HL-60/S4 treated with phorbol 12-myristate 13-acetate at 8.2 ng/mL for 4 days and 3 days (cell line): ENCODE measurements around the gene HLA-DMB.

Source experiments
- in situ Hi-C: fragments of 300-500 bp; cut with MboI; formaldehyde crosslinking; loops from 2 replicates; pipeline ENCODE4 v1.15.0; 2022; ENCODE audit warnings: low sequenced_read_pairs

HLA-DMB gene

DNA sequence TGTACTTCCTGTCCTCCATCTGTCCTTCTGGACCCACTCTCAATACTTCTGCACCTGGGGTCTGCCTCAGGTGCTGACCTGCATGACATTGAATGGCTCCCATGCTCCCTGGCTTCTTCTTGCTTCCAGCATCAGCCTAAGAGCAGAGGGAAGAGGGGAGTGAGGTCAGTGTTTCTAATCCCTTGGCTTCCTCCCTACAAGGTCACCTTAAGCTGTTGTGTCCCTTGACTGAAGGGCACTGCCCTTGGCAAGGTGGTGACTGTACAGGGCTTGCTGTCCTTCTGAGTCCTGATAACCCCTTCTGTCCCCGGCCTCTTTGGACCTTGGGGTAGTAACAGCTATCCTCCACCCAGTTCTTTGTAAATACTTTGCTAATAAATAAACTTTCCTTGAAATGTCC lies 9.6 kb downstream of the HLA-DMB start:
- in situ Hi-C loops: no loop called here

GRCh38 chr6:32922083-32922482 lies 18.7 kb downstream of the HLA-DMB start:
- in situ Hi-C loops: no loop called here

- in situ Hi-C loops: no loop called here
These were observed 20.1 kb downstream of the HLA-DMB start for GRCh38 chr6:32920715-32921114.

- in situ Hi-C loops: no loop called here
These were observed 27.9 kb downstream of the HLA-DMB start for GRCh38 chr6:32912951-32913350.

- in situ Hi-C loops: no loop called here
These were observed 31.9 kb downstream of the HLA-DMB start for GRCh38 chr6:32908897-32909296.

DNA sequence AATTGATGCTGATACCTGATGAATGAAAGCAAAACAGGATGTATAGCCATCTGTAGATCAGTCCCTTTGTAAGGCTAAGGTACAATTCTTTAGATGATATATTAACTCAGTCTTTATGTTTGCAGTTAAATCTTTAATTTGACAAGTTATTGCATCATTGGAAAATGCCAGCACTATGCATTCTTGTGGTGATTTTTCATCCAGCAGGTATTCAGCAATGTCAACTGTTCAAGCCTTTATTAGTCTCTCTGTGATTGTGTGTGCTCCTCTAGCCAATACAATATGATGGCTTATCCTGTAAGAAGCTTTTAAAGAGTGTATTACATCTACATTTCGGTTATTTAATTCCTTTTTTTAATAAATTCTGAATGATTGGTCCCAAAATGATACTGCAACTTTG lies 34.3 kb downstream of the HLA-DMB start:
- in situ Hi-C loops: no loop called here

- in situ Hi-C loops: no loop called here
These were observed 35.8 kb downstream of the HLA-DMB start for GRCh38 chr6:32905078-32905477.

- in situ Hi-C loops: no loop called here
These were observed 36.9 kb downstream of the HLA-DMB start for GRCh38 chr6:32903952-32904351.

- in situ Hi-C loops: loop anchor here (25.0 kb wide), 1 partner anchor 92 kb away; no protein-coding TSS in a partner anchor
These were observed 45.9 kb downstream of the HLA-DMB start for GRCh38 chr6:32895006-32895345.

DNA sequence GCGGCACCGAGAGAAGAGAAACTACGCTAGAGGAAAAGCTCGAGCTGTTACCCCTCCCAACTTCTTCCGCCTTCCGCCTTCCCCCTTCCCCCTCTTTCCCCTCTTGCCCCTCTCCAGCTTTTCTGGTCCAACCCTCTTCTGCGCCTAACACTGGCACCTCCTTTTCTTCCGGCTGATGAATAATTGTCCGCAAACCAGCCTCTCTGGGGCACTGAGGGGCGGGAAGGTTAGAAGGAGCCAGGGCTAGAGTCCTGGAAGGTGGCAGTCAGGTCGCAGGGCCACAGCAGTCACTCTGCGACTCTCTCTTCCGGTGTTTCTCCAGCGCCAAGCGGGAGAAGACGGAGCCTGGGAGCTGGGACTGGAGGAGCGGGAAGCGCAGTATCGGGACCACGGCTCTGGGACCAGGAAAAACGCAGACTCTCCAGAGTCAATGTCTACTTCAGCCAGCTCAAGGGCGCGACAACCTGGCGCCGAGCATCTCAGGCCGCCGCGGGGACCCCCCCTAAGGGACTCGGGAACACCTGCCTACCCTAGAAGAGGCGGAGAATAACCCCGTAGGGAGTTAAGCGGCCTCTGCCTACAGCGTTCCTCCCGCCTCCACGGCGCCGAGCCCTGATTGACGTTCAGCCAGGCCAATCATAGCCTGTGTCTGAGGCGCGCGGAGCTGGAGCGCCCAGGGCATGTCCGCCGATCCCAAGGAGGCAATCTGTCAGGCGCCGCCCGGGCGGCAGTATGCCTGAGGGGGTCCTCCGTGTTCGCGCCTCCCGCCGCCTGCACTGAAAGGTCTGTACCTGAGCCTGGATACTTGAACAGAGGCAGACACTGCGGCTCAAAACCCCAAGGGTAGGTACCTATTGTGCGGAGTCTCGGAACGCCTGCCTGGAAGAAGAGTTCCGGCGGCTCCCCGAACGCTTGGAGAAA lies 46.5 kb downstream of the HLA-DMB start:
- in situ Hi-C loops: loop anchor here (25.0 kb wide), 1 partner anchor 93 kb away; no protein-coding TSS in a partner anchor

DNA sequence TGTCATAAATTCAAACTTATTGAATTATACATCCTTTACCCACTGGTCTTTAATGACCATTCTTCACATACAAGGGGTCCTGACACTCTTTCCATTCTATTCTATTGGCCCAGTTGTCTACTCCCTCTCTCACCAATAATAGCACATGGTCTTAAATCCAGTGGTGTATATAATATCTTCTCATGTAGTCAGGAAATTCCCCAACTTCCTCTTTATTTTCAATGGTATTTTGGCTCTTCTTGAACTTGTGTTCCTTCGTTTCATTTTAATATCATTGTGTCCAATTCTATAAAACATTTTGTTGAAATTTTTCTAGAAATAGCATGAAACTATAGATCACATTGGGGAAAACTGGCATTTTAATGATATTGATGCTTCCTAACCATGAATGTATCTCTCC lies 50.0 kb downstream of the HLA-DMB start:
- in situ Hi-C loops: loop anchor here (25.0 kb wide), 1 partner anchor 96 kb away; no protein-coding TSS in a partner anchor

DNA sequence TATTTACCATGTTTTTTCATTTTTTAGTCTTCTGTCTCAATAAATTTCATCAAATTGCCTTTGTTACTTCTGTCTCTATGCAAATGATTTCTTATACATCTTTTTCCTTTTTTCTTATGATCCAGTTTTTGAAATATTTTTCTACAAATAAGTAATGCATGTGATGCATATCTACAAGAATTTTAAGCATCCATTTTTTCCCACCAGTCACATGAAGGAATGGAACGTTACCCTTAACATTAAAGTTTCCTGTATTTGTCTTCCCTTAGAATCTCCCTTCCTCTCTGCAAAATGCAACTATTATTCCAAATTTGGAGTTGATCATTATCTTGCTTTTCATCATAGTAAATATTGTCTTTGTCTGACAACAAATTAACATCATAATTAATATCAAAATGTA lies 51.3 kb downstream of the HLA-DMB start:
- in situ Hi-C loops: loop anchor here (25.0 kb wide), 1 partner anchor 98 kb away; no protein-coding TSS in a partner anchor

GRCh38 chr6:32888576-32888975 lies 52.3 kb downstream of the HLA-DMB start:
- in situ Hi-C loops: loop anchor here (25.0 kb wide), 1 partner anchor 99 kb away; no protein-coding TSS in a partner anchor

DNA sequence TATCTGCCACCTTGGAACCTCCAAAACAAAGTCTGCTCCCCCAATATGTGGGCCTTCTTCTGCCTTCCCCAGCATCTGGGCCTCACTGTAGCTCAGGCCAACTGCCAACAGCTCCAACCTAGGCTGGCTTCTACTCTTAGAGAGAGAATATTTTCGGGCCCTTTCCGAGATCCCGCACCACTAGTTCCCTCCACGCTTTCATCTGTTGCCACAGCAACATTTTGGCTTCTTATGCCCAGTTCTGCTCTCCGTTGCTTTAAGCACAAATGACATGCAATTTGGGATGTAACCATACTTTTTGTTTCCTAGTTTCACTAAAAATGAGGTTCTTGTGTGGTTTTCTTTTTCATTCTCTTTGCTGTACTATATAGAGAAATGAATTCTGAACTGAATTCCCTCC lies 53.2 kb downstream of the HLA-DMB start:
- in situ Hi-C loops: loop anchor here (25.0 kb wide), 1 partner anchor 100 kb away; no protein-coding TSS in a partner anchor

DNA sequence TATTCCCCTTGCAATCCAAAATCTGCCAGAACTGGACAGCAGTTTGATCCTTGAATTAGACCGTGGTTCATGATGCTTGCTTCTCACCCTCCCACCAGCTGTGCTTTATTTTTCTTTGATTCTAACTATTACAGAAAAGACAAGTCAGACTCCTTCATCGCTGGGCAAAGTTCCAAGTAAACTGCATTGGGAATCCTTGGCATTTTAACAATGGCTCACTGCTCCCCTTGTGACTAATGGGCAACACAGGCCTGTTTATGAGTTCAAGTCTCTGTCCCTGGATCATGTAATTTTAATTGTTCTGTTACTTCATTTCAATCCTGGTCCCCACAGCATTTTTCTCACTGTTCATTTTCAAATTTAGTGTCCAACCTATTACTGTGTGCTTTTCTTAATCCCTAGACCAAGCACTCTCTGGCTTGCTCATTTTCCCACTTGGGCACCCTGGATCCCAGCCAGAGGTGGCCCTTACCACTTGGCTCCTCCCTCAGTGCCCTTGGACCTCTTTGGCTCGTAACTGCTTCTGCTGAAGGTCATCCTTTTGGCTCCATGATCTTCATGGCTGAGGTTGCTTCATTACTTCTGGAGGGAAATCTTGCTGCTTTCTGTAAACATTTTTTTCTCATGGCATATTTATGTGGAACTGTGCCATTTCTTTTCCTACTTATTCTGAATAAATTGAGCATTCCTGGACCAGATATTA lies 54.0 kb downstream of the HLA-DMB start:
- in situ Hi-C loops: loop anchor here (25.0 kb wide), 1 partner anchor 100 kb away; no protein-coding TSS in a partner anchor

- in situ Hi-C loops: loop anchor here (25.0 kb wide), 1 partner anchor 102 kb away; no protein-coding TSS in a partner anchor
These were observed 55.0 kb downstream of the HLA-DMB start for GRCh38 chr6:32885698-32886286.
